Glomerular endothelial cell (primary cell): ENCODE data around the gene SLC36A1. TPM values are rescaled to one million over a fixed set of nuclear protein-coding genes. Genes with fewer than 3 reads are reported as not detected.

ENCODE experiments used
- DNase-seq: peaks from one replicate; pipeline ENCODE4 v3.0.0-alpha.2; 2011; ENCODE audit warnings: low read depth, low spot score; ENCODE audit errors: extremely low read depth
- total RNA-seq: library from RNA; depleted of rRNA; stranded (reverse); fragments of >200 nt; gene quantifications from 2 replicates; pipeline ENCODE4 v1.2.3, GENCODE V29; 2015

Gene SLC36A1
- total RNA-seq, 1 donor from 2014 or later: 9.1 TPM

DNA sequence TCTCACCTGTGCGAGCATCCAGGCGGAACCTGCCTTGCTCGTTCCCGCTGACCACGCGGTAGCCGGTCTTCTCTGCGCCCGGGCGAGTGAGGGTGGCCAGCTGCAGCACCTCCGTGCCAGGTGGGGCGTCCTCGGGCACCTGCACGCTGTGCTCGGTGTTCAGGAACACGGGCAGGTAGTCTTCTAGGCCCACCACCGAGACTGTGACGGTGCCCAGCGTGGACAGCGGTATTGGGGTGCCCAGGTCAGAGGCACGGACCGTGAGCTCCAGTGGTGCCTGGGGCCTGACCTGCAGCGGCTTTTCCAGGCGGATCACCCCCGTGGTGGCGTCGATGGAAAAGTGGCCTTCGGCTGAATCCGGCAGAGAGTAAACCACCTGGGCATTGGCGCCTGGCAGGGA lies 84.2 kb downstream of the SLC36A1 start:
- DNase-seq: no peak

DNA sequence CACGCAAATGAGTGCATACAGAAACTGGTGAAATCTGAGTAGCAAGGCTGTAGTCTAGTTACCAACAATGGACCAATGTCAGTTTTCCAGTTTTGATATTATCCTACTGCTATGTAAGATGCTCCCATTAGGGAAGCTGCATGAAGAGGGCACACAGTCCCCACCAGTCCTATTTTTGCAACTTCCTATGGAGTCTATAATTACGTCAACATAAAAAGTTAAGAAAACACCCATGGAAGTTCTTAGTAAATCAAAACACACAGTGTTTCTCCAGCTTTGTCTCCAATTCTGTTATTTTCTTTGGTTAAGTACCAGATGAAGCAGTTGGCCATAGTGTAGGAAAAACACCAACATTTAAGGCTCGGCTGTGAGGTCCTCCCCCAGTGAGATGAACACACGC lies 85.0 kb downstream of the SLC36A1 start:
- DNase-seq: no peak

DNA sequence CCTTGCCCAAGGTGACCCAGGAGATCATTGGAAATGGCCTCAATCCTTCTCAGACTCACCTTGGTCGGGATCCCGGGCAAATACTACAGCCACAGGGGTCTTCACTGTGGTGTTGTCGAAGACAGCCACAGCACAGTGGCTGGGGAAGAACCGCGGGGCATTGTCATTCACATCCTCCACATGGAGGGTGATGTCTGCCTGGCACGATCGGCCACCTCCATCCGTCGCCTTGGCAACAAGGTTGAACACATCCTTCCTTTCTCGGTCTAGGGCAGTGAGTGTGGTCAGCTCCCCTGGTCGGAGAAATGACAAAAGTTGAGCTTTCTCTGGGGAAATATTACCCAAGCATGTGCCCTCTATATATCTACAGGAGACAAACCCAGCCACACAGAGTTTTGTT lies 86.9 kb downstream of the SLC36A1 start:
- no peak for DNase-seq

DNA sequence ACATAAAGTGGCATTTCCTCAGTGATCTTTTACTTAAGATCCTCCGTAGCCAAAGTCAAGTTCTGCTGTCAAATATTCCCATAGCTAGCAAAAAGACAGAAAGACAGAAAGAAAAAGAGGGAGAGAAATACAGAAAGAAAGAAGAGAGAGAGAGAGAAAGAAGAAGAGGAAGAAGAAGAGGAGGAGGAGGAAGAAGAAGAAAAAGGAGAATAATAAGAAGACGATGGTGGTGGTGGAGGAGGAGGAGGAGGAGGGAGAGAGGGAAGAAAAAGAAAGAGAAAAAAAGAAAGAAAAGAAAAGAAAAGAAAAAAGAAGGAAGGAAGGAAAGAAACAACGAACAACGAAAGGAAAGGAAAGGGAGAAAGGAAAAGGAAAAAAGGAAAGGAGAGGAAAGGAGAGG lies 89.6 kb downstream of the SLC36A1 start:
- DNase-seq: no peak

DNA sequence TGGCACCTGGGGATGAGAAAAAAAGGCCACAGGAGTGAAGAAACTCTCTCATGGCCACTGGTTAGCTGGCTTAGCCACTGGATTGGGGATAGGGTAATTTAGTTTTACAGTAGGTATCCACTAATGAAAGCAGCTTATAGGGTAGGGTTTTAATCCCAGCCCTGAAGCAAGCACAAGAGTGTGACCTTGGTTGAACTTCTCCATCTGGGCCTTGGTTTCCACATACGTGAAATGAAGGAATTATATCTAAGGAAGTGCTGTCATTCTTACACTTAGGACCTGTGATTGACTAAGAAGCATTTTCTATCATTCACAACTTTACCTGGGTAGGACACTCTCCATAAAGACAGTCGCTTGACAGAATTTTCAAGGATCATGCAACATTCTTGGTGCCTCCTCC lies 94.2 kb downstream of the SLC36A1 start:
- DNase-seq: no peak

Other genes with a start within 250 kb of the SLC36A1 start
- gene CCDC69, start 223.5 kb upstream of the SLC36A1 start, total RNA-seq: 10.6 and 26.1 TPM in 2 replicates
- 38.4 and 43.3 TPM in 2 replicates for gene GM2A, start 194.4 kb upstream of the SLC36A1 start, total RNA-seq
- gene SLC36A3, start 143.8 kb upstream of the SLC36A1 start, total RNA-seq: not detected in 2 replicates
- not detected in 2 replicates for gene SLC36A2, start 100.0 kb upstream of the SLC36A1 start, total RNA-seq
- gene FAT2, start 143.7 kb downstream of the SLC36A1 start, total RNA-seq: 0.06 and 0.10 TPM in 2 replicates
- gene SPARC, start 239.3 kb downstream of the SLC36A1 start, total RNA-seq: 2,016 and 3,575 TPM in 2 replicates